GM20000 (cell line): ENCODE data around the gene SIPA1L3.
"Not testable (repeated sequence)": the region's sequence is repeated elsewhere in the genome, so short reads cannot be mapped to it uniquely, and the experiment has no call there.

Experiments
- DNase-seq: peaks from one replicate; pipeline ENCODE4 v3.0.0; 2012; ENCODE audit warnings: low spot score
- CTCF ChIP-seq: IDR thresholded peaks from 2 replicates; pipeline ENCODE4 v1.5.1; 2012; ENCODE audit warnings: mild to moderate bottlenecking, control low read depth; ENCODE audit errors: extremely low read depth, missing control alignments

Gene SIPA1L3

GRCh38 chr19:38024992-38025908, 118.2 kb downstream of the SIPA1L3 start:
- DNase-seq: no peak
- no peak for TF ChIP-seq CTCF

GRCh38 chr19:38025909-38026307, 118.9 kb downstream of the SIPA1L3 start:
- no peak for DNase-seq
- no peak for TF ChIP-seq CTCF

GRCh38 chr19:38028913-38029510, 122.0 kb downstream of the SIPA1L3 start:
- no peak for DNase-seq
- no peak for TF ChIP-seq CTCF

- not testable (repeated sequence) for DNase-seq
These were observed 123.0 kb downstream of the SIPA1L3 start for GRCh38 chr19:38030001-38030400.

- TF ChIP-seq CTCF: no peak
- no peak for DNase-seq
These were observed 123.8 kb downstream of the SIPA1L3 start for GRCh38 chr19:38030686-38031422.

- no peak for DNase-seq
- no peak for TF ChIP-seq CTCF
These were observed 124.4 kb downstream of the SIPA1L3 start for GRCh38 chr19:38031423-38031770.

GRCh38 chr19:38032151-38032550, 125.1 kb downstream of the SIPA1L3 start:
- no peak for TF ChIP-seq CTCF
- no peak for DNase-seq
